H1 (cell line): ENCODE data around the gene TMEM271. TPM values are rescaled to one million over a fixed set of nuclear protein-coding genes. Genes with fewer than 3 reads are reported as not detected.

Experiments used
- HDAC6 ChIP-seq: IDR thresholded peaks from one replicate; pipeline ENCODE4 v1.7.1; 2012; ENCODE audit warnings: low read depth, mild to moderate bottlenecking, inconsistent platforms, low read length, moderate library complexity
- RBBP5 ChIP-seq: IDR thresholded peaks from 2 replicates; pipeline ENCODE4 v1.7.1; 2012; ENCODE audit warnings: low read depth, mild to moderate bottlenecking, inconsistent platforms, low read length, moderate library complexity, borderline replicate concordance
- polyA plus RNA-seq, 7 experiments: library from polyadenylated mRNA; depleted of rRNA in 3 of 7; stranded (reverse) in 5 of 7; unstranded in 2 of 7; fragments of >200 nt in 5 of 7; fragments of 200-250 nt in 2 of 7; gene quantifications; 1 replicate in 5 of 7; 2 replicates in 1 of 7; 4 replicates in 1 of 7; pipeline versions ENCODE4 v1.2.1 to v1.2.3, GENCODE V29; 2011 to 2013; ENCODE audit warnings: missing spikeins in 2 of 7, mixed read lengths in 2 of 7
- total RNA-seq: library from RNA; stranded (reverse); fragmentation: NEBNext Ultra II Directional; extraction: Animal tissue kit (Norgen Biotek cat#: 25700); gene quantifications from 2 replicates; pipeline ENCODE4 v1.2.1, GENCODE V29; 2021

Gene TMEM271
- total and polyA plus RNA-seq, 2 of the 8 experiments (the other 6 are each of a cell fraction or from before 2014, with no cell fraction given), result 0.08 to 0.35 TPM

DNA sequence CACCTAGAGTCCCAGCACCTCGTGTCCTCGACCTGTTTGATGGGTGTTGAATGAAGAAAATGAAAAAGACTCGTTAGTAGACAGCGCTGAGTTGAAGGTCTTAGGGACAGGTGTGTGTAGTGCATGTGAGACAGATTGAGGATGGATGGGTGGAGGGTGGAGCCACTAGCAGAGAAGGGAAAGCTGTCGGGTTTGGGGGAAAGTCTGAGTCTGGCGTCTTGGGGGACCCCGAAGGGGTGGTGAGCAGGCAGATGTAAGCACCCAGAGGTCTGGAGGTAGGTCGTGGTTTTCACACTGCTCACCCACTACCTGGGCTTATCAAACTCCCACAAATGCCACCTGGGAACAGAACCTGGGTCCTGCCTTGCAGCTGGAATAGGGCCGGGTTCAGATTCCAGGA lies 16.0 kb downstream of the TMEM271 start (continued):
- TF ChIP-seq RBBP5, result no peak
- no peak for TF ChIP-seq HDAC6
